NCI-H526 (cell line): ENCODE results near the gene THAP12.

Experiments
- DNase-seq, 2 experiments: peaks; one replicate each; lab custom pipeline; 2025; lab: John Stamatoyannopoulos, UW

Gene THAP12

GRCh38 chr11:76380159-76380976, 564 bp downstream of the THAP12 start:
- peak; percentile 5 to 78 for DNase-seq

- no peak for DNase-seq
Measured at GRCh38 chr11:76379807-76380158, 1.1 kb downstream of the THAP12 start.

DNA sequence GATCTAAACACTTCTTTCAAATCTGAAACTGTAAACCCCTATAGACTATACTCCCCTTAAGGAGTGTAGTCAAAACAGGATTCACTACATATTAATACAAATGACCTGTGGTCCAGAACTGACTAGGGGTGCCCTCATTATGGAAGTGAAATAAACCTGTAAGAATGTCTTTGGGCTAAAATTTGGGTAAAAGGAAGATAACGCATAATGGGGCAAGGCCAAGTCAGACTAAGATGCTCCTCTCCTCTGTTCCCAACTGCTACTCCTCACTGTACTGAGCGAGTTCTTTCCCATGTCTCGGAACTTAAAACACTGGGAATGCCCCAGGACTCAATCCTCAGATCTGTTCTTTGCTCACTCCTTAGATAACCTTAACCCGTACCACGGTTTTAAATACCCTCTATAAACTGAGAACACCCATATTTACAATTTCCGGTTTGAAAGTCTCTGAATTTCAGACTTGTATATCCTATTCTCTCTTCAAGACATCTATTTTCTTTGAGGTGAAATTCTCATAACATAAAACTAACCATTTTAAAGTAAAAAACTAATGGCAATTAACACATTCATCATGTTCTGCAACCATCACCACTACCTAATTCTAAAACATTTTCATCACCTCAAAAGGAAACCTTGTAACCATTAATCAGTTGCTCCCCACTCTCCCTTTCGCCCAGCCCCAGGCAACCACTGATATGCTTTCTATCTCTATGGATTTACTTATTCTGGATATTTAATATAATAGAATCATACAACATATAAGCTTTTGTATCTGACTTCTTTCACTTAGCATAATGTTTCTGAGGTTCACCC, 4.0 kb downstream of the THAP12 start:
- no peak for DNase-seq

GRCh38 chr11:76371170-76371569, 9.8 kb downstream of the THAP12 start:
- DNase-seq: no peak

DNA sequence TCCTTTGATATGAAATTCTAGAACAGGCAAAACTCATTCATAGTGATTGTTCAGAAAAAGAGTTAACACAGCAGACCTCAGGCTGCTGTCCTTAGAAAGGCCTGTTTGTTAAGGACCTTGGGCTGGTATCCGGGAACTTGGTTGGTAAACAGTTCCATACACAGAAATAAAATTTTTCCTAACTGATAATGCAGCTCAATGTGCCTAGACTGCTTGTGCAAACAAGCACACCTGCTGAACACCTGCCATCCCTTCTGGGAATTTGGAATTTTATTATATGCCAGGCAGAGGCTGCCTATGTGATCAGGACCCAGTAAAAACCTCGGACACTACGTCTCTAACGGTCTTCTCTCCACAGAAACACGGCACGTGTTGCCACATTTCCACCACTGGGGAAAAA, 11.5 kb downstream of the THAP12 start:
- DNase-seq: peak; percentile 55 to 65

GRCh38 chr11:76368490-76368889, 12.4 kb downstream of the THAP12 start:
- DNase-seq: no peak

- DNase-seq: no peak
Measured at GRCh38 chr11:76365038-76365679, 15.8 kb downstream of the THAP12 start.

DNA sequence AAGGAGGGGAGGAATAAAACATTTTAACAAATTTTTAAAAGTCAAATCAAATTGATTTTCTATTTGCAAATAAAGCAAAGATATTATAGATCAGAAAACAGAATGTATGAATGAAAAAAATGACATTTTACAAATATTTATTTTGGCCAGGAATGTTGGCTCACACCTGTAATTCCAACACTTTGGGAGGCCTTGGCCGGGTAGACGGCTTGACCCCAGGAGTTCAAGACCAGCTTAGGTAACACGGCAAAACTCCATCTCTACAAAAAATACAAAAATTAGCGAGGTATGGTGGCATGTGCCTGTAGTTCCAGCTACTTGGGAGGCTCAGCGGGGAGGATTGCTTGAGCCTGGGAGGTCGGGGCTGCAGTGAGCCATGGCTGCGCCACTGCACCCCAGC, 18.2 kb downstream of the THAP12 start:
- no peak for DNase-seq

DNA sequence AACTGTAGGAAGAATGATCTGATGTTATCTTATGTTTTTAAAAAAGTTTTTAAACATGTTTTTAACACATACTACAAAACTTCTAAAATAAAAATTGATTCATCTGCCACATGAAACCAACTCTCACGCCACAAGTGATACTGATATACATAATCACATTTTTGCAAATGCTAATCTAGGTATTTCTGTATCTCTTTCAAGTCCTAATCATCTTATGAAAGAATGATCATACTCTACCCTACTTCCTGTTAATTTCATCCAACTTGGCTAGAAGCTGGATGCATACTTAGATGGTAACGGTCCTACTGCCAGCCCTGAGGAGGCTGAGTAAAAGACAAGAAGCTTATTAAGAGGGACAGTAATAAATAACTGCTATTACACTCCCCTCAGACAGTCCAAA, 19.2 kb downstream of the THAP12 start:
- no peak for DNase-seq

DNA sequence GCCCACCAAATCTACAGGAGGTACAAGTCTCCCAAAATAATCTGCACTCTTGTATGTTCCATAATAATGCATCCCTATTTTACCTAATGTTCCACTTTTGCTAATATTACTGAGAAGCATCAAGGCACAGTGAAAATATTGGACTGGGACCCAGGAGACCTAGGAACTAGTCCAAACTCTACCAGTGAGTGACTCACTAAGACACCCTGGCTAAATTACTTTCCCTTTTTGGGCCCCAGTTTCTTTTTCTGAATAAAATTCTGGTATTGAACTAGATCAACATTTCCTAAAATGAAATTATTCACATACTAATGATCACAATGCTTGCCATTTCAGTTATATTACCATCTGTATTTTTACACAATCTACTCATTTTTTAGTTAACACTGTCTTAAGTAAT, 19.6 kb downstream of the THAP12 start:
- no peak for DNase-seq

- no peak for DNase-seq
Measured at GRCh38 chr11:76355172-76355571, 25.8 kb downstream of the THAP12 start.

GRCh38 chr11:76348348-76348747, 32.6 kb downstream of the THAP12 start:
- no peak for DNase-seq

DNA sequence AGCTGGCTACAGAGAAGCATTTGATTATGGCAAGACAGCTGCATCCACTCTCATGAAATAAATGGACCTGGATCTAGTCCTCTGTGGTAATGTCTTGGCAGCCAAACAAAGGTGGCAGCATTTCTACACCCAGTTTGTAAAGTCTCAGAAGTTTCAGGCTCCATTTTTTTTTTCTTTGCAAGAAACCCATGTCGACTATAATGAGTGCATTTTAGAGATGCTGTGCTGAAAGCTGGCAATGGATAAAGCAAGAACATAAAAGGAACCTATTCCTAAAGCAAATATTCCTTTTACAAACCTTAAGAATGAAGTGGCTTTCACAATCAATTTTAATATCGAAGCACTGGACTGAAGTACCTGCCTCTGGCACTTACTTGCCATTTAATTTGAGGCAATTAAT, 33.5 kb downstream of the THAP12 start:
- no peak for DNase-seq

DNA sequence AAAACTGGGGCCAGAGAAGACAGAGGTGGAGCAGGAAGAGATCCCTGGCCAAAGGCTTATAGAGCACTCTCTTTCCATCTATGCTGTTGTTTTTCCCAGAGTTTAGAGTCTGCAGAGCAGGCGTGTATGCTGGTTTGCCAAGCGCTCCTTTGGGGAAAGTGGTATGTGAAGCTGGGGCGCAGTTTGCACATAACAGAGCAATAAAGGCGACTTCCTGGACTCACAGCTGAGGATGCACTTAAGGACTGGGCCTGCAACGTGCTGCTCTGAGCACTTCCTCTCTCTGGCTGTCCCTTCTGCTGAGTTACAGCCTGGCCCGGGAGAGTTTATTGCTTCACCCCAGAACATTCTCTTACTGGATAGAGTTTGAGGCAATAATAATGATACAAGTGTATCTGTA, 41.7 kb downstream of the THAP12 start:
- no peak for DNase-seq

GRCh38 chr11:76337923-76338322, 43.0 kb downstream of the THAP12 start:
- no peak for DNase-seq

- no peak for DNase-seq
Measured at GRCh38 chr11:76337469-76337868, 43.5 kb downstream of the THAP12 start.

DNA sequence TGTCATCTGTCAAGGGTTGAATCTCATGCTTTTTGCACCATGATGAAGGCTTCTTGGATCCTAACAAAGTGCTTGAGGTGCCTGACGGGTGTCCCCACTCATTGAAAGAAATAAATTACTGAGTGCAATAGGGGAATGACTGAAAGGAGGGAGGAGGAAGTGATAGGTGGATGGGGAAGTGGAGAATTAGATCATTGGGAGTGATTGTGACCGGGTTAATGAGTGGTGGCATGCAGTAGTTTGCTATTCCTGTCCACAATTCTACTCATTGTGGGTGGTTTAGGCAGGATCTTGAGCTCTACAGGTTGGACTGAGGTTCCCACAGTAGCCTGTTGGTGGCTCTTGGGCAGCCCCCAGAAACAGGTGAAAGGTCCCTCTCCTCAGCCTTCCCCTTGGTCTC, 44.3 kb downstream of the THAP12 start:
- no peak for DNase-seq

DNA sequence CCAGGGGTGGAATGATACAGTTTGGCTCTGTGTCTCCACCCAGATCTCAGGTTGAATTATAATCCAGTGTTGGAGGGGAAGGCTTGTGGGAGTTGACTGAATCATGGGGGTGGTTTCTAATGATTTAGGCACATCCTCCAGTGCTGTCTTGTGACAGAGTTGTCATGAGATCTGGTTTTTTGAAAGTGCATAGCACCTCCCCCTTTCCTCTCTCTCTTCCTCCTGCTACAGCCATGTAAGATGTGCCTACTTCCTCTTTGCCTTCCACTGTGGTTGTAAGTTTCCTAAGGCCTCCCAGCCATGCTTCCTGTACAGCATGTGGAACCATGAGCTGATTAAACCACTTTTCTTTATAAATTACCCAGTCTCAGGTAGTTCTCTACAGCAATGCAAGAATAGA, 45.1 kb downstream of the THAP12 start:
- DNase-seq: no peak

- no peak for DNase-seq
Measured at GRCh38 chr11:76334826-76335389, 46.0 kb downstream of the THAP12 start.

DNA sequence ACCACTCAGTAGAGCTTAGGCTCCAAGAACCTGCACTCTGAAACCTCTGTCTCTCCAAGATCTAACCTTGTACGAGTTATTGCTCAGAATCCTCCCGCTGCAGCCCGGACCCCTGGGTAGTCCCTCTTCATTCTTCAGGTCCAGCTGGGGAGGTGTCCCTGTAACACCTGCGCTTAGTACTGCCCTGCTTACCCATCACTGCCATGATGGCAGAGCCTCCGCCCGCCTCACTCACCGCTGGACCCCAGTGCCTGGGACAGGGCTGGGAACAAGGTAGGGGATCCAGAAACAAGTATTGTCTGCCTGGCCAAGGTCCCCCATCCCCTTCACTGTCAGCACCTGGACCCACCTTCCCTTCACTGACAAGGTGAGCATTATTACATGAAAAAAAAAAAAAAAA, 50.3 kb downstream of the THAP12 start:
- no peak for DNase-seq

GRCh38 chr11:76329983-76330382, 50.9 kb downstream of the THAP12 start:
- no peak for DNase-seq

DNA sequence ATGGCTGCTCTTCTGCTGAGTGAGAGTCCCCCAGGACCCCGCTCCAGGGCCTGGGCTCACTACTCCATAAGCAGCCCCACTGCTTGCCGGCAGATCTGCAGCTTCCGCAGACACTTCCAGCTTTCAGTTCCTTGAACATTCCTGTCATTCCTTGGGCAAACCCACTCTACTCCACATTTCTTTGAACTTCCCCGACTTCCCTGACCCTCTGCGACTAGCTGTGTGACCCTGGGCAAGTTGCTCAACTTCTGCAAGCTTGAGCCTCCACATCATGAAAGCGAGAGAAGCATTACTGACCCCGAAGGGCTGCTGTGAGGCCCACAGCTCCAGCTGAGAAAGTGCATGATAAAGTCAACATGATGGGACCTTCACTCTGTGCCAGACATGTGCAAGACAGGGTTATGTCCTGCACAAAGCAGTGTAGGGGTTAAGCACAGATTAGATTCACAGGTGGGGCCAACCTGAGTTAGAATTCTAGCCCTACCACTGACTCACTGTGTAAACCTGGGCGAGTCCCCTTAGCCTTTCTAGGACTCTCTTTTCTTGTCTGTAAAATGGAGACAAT, 51.8 kb downstream of the THAP12 start:
- DNase-seq: no peak
